SW 1271 (cell line): ENCODE data around the gene IFIT1.
"Not testable (repeated sequence)": the region's sequence is repeated elsewhere in the genome, so short reads cannot be mapped to it uniquely, and the experiment has no call there.

Experiments
- DNase-seq, 2 experiments: peaks; one replicate each; lab custom pipeline; 2025; lab: John Stamatoyannopoulos, UW

IFIT1 gene

DNA sequence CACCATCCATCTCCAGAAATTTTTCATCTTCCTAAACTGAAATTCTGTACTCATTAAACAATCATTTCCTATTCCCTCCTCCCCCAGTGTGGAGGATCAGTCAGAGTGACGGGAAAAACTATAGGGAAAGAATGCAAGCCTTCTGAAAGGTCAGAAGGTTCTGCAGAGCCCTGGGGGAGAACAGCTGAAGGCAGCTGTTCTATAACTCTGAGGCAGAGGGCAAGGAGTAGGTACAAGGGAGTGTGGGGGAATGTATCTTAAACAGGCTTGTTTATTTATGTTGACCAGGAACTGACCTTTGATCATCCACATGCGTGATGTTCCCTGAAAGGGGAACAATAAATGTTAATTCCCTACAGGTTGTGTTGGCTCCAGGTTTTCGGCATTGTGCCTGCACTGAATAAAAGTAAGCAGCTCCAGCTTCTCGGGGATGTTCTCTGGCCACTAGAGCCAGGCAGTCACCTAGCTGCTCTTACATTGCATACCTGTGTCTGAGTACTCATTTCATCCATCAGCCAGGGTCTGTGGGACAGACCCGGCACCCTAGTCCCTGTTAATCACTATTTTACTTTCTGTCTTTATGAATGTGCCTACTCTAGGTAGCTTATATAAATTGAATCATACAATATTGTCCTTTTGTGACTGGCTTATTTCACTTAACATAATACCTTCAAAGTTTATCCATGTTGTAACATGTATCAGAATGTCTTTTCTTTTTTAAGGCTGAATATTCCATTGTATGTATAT is 5.8 kb downstream of the IFIT1 start:
- DNase-seq = no peak

DNA sequence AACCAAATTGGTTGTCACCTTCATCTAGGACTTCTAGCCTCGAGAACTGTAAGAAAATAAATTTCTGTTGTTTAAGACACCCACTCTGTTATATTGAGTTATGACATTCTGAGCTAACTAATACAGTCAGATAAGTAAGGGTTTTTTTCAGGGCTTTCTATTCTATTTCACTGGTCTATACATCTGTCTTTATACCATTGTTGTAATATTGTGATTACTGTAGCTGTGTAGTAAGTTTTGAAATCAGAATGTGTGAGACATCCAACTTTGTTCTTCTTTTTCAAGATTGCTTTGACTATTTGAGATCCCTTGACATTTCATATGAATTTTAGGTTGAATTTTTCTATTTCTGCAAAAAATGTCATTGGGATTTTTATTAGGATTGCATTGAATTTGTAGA is 7.5 kb downstream of the IFIT1 start:
- DNase-seq = no peak

DNA sequence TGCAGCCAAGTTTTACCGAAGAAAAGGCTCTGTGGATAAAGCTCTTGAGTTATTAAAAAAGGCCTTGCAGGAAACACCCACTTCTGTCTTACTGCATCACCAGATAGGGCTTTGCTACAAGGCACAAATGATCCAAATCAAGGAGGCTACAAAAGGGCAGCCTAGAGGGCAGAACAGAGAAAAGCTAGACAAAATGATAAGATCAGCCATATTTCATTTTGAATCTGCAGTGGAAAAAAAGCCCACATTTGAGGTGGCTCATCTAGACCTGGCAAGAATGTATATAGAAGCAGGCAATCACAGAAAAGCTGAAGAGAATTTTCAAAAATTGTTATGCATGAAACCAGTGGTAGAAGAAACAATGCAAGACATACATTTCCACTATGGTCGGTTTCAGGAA is 10.6 kb downstream of the IFIT1 start:
- no peak for DNase-seq

DNA sequence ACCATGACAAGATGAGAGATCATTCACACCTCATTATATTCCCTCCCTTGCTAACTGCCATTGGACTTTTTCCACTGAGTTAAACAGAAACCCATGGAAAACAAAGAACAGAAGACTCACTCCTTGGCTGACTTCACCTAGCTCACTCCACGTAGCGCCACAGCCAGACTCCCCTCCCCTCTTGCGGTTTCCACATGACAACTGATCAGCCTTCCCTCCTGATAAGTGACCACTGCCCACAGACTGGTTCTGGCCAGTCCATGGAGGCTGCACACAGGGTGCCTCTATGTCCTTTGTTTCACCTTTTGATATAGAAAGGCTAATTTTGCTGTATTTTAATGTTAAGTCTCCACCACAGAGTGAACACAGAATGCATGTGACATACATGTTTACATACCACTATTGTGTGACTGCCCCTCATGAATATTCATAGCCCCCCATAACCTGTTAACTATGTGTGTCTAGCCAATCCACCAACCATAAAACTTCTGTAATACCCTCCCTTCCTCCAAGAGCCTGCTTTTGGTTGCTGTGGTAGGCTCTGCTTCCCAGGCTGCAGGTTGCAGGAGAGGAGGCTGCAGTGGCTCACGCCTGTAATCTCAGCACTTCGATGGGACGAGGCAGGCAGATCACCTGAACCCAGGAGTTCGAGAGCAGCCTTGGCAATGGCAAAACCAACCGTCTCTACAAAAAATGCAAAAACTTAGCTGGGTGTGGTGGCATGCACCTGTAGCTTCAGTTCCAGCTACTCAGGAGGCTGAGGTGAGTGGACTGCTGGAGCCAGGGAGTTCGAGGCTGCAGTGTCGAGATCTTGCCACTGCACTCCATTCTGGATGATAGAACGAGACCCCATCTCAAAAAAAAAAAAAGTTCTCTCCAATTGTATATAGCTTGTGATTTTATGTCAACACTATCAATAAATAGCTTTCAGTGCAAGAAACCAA is 12.0 kb downstream of the IFIT1 start:
- no peak for DNase-seq

DNA sequence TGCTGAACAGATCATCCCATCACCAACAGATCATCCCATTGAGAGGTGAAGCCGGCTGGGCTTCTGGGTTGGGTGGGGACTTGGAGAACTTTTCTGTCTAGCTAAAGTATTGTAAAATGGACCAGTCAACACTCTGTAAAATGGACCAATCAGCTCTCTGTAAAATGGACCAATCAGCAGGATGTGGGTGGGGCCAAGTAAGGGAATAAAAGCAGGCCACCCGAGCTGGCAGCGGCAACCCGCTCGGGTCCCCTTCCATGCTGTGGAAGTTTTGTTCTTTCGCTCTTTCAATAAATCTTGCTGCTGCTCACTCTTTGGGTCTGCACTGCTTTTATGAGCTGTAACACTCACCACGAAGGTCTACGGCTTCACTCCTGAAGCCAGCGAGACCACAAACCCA is 13.8 kb downstream of the IFIT1 start:
- DNase-seq = not testable (repeated sequence)

DNA sequence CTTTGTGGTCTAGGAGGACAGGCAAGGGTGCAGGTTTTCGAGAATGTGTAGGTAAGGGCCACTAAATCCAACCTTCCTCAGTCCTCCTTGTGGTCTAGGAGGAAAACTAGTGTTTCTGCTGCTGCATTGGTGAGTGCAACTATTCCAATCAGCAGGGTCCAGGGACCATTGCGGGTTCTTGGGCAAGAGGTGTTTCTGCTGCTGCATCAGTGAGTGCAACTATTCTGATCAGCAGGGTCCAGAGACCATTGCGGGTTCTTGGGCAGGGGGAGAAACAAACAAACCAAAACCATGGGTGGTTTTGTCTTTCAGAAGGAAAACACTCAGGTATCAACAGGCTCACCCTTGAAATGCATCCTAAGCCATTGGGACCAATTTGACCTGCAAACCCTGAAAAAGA is 15.4 kb downstream of the IFIT1 start:
- not testable (repeated sequence) for DNase-seq

DNA sequence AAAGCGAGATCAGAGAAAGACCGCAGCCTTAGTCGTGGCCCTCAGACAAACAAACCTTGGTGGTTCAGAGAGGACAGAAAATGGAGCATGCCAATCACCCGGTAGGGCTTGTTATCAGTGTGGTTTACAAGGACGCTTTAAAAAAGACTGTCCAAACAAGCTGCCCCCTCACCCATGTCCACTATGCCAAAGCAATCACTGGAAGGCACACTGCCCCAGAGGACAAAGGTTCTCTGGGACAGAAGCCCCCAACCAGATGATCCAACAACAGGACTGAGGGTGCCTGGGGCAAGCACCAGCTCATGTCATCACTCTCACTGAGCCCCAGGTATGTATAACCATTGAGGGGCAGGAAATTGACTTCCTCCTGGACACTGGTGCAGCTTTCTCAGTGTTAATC is 16.9 kb downstream of the IFIT1 start:
- DNase-seq = not testable (repeated sequence)

DNA sequence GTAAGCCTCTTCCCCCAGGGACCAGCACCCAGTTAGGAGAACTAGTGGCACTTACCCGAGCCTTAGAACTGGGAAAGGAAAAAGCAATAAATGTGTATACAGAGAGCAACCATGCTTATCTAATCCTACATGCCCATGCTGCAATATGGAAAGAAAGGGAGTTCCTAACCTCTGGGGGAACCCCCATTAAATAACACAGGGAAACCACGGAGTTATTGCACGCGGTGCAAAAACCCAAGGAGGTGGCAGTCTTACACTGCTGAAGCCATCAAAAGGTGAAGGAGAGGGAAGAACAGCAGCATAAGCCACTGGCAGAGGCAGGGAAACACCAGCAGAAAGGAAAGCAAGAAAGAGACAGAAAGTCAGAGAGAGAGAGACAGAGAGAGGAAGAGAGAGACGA is 18.1 kb downstream of the IFIT1 start:
- DNase-seq = not testable (repeated sequence)

DNA sequence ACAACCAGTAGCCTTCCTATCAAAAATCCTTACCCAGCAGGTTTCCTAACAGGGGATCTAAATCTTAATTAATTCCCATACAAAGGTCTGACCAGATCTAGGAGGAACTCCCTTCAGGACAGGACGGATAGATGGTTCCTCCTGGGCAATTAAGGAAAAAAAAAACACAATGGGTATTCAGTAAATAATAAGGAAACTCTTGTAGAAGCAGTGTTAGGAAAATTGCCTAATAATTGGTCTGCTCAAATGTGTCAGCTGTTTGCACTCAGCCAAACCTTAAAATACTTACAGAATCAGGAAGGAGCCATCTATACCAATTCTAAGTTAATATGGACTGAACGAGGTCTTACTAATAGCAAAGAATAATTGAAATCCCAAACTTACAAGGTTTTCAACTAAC is 18.7 kb downstream of the IFIT1 start:
- DNase-seq = not testable (repeated sequence)

DNA sequence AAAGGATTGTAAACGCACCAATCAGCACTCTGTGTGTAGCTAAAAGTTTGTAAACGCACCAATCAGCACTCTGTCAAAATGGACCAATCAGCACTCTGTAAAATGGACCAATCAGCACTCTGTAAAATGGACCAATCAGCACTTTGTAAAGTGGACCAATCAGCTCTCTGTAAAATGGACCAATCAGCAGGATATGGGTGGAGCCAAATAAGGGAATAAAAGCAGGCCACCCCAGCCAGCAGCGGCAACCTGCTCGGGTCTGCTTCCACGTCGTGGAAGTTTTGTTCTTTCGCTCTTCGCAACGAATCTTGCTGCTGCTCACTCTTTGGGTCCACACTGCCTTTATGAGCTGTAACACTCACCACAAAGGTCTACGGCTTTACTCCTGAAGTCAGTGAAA is 19.9 kb downstream of the IFIT1 start:
- DNase-seq = not testable (repeated sequence)

DNA sequence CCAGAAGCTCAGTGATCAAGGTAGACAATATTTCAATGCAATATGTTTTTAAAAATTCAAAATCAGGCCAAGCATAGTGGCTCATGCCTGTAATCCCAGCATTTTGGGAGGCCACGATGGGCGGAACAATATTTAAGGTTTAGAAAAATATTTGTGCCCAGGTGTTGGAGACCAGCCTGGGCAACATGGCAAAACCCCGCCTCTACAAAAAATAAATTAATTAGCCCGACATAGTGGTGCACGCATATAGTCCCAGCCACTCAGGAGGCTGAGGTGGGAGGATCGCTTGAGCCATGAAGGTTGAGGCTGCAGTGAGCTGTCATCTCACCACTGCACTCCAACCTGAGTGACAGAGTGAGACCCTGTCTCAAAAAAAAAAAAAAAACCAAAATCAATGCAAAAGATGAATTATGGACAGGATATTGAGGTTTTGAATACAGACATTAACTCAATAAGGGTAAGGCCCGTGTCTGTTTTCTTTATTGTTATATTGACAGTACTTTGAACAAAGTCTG is 21.0 kb downstream of the IFIT1 start:
- no peak for DNase-seq

DNA sequence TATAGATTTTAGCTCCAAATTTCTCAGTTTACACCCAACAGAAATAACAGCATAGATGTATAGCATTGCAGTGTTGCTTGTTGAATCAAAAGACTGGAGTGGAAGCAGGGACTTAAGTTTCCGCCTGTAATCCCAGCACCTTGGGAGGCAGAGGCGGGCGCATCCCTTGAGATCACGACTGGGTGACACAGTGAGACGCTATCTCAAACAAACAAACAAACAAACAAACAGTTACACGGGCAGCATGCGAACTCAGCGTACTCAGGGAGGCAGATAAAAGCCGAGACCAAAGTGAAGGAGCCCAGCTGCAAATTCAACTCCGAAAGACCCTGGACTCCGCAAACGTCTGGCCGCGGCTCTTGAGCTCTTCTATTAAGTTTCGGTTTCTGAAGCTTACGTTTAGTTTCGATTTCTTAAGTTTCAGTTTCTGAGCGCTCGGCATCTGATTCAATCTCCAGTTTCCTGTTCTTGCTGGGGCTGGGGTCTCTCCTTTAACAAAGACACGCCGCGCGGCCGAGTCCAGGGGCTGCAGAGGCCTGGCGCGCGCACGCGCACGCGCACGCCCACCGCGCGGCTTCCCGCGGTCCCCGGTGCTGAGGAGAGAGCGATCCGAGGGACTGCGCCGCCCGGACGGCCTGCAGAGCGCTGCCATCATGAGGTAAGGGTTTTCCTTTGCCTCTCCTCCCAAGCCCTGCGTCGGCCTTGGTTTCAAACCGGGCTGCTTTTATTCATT is 21.9 kb downstream of the IFIT1 start, which contains the start of gene IFIT5:
TSS of gene IFIT5 (plus strand) at position 423 of the 733 bp plus-strand sequence. CDS start at position 654, 231 bp downstream.
- peak; percentile 53 to 77 for DNase-seq

DNA sequence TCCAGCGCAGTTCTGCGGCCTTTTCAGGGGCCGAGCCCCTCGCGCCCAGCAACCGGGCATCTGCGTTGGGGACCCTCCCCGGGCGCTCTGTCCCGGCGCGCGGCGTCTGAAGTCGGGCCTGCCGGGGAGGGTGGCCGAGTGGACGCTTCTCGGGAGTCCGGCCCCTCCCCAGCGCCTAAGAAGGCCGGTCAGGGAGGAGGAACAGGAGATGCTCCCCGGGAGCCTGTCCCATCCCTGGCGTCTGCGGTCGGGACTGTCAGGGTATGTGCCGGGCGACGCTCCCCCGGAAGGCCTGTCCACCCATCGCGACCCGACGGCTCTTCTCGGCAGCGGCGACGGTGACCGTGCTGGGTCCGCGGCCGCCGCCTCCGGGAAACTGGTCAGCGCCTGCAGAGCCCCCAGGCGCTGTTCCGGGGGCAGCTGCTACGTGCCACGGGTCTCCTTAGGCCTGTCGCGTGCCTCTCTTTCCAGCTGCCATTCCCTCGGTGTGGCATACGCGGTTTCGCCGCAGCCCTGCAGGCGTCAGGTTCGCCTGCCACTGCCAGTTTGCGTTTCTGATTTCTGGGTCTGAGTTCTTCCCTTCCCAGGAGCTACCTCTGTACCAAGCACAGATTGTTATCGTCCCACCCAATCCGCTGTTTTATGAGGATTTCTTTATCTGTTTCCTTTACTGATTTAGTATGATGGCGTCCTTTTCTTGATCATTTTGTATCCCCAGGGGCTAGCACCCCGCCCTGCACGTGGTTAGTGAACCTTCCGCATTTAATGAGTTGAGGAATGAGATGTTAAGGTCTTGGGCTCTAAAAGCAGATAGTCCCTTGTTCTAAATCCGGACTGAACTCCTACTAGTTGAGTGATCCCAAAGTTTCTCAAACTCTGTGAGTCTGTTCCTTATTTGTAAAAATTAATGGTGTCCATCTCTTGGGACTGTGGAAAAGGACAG is 22.7 kb downstream of the IFIT1 start:
- peak in 1 of 2 experiments; percentile 68 for DNase-seq

DNA sequence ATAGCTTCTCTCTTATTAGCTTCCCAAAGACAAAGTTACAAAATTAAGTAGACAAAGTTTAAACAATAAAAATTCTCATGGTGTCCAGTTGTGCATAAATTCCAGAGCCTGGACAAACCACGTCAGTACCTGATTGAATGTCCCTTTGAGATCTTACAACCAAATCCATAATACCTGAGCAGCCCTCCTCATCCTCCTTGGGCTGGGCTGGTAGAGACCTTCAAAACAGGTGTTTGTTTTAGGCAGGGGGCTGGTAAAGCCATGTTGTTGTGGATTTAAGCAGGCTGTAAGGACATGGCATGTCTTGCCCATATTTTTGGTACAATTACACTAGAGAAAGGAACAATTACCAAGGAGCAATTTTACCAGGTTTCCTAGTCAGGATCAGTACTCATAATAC is 24.0 kb downstream of the IFIT1 start:
- DNase-seq = no peak

DNA sequence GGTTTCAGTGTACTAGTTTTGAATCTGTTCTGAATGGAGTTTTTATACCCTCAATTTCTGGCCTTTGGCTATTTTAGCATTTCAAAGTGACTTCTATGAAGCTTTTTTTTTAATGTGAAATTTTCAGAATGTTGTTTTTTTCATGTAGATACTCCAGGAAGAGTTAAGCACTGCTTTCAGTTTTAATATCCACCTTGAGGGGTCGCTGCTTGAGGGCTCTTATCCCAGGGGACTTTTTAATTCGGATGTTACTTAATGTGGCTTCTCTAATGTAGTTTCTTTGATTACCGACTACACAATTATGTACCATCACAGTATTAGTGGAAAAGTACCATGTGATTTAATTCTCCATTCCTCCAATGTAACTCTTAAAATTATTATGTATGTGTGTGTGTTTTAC is 27.1 kb downstream of the IFIT1 start:
- no peak for DNase-seq

DNA sequence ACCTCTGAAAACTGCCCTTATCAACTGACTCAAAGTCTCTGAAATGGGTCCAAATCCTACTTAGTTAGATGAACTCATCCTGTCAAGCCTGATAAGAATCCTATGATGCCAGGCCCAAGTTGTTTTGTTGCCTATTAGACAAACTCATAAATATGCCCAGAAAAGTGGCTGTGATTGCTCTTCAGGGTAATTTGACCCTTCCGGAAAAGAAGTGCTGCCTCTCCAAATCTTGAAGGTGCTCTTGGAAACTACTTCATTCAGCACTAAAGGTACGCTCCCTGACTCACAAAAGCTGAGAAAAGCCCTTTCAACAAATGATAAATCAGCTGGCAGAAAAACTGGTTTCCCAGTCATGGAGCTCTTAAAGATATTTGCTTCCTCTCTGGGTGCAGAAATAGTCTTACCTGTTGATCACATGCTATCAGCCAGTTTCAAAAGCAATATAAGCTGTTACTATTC is 28.6 kb downstream of the IFIT1 start:
- no peak for DNase-seq

DNA sequence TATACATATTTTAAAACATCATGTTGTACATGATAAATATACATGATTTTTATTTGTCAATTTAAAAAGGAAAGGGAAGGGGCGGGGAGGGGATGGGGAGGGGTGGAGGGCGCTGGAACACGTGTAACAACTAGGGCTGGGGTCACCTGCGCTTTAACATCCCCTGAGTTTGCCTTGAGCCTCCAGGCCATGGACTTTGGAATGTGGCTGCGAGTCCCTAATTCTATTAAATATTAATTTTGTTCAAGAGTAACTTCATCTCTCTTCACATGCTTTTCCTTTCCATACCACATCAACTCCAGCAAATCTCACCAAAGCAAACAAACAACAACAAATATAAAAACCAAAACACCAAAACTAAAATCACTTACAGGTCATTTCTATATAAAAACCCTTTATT is 32.6 kb downstream of the IFIT1 start:
- DNase-seq = no peak

DNA sequence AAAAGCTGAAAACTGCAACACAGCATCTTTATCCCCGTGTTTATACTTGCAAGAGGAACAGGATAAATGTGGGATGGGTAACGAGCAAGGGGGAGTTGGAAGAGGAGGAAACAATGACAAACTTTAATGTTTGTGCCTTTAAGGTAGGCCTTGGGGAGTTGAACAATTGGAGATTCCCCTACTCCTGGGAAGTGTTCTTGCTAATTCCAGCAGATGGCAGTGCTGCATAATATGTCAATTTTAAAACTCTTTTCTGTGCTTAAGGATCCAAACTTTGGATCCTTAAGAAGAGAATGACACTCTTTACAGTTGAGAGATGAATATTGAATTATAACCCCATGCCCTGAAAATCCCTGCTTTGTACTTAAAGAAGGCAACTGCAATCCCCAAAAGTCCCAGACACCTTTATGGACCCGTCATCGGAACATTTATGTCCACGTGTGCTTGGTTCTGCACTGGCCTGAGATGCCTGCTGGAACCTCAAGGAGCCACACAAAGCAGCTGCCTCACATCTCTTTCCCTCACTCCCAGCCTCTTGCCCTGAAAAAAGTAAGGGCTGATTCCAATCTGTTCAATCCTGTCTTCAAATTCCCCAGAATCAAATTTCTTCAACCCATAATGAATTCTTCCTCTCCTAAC is 33.9 kb downstream of the IFIT1 start:
- peak in 1 of 2 experiments; percentile 42 for DNase-seq

DNA sequence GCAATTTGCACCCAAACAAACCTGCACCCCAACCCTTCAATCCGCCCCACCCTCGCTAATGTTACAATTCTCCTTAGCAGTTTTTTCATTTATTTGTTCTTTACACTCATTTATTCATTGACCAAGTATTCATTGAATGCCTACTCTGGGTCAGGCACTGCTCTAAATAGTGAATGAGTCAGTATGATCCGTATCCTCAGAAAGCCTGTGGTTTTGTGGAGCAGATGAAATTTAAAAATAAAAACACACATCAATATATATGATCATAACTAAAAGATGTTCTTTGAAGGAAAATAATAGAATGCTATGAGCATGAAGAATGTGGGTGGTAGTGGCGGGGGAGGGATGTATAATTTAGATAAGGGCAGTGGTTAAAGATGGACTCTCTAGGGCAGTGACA is 35.2 kb downstream of the IFIT1 start:
- no peak for DNase-seq

DNA sequence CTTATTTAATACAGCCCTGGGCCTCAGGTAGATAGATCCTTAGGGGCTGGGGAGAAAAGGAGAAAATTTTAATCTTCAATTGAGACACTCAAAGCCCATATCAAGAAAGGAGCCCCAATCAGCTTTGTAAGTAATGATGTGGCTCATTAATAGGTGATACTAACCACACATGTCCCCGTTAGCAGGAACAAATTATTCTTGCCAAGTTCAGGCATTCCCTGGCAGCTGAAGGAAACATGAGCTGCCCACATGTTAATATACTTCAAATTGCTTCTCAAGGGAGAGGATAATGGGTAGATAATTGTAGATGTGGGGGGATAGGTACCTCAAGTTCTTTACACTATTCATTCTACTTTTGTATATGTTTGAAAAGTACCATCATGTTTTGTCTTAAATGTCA is 36.5 kb downstream of the IFIT1 start:
- no peak for DNase-seq
